Stimulated activated CD4-positive, alpha-beta T cell treated with anti-CD3 and anti-CD28 coated beads, Interleukin-4, amount 100 ng/mL, for 48 hours (primary cell): ENCODE data around the gene KRTAP10-5.
"Not testable (repeated sequence)": the region's sequence is repeated elsewhere in the genome, so short reads cannot be mapped to it uniquely, and the experiment has no call there.

ENCODE experiments used
- DNase-seq, 2 donors: peaks; one replicate each; pipeline ENCODE4 v3.0.0-alpha.2; 2020; ENCODE audit warnings: low read depth in 2 of 2

Gene KRTAP10-5

GRCh38 chr21:44571844-44572782, 8.3 kb downstream of the KRTAP10-5 start:
- no peak for DNase-seq

GRCh38 chr21:44571296-44571695, 9.1 kb downstream of the KRTAP10-5 start:
- DNase-seq, result no peak

GRCh38 chr21:44569861-44570517, 10.4 kb downstream of the KRTAP10-5 start:
- DNase-seq, result no peak

- DNase-seq, result no peak
These were observed 11.5 kb downstream of the KRTAP10-5 start for GRCh38 chr21:44568667-44569556.

GRCh38 chr21:44568261-44568660, 12.1 kb downstream of the KRTAP10-5 start:
- DNase-seq, result no peak

GRCh38 chr21:44567481-44568171, 12.8 kb downstream of the KRTAP10-5 start:
- no peak for DNase-seq

- no peak for DNase-seq
These were observed 14.0 kb downstream of the KRTAP10-5 start for GRCh38 chr21:44566403-44566802.

GRCh38 chr21:44564886-44565598, 15.4 kb downstream of the KRTAP10-5 start:
- no peak for DNase-seq

GRCh38 chr21:44564099-44564498, 16.3 kb downstream of the KRTAP10-5 start:
- DNase-seq, result no peak

- no peak for DNase-seq
These were observed 21.7 kb downstream of the KRTAP10-5 start, which contains the start of gene KRTAP10-3 for GRCh38 chr21:44558695-44559094. Gene KRTAP10-3, minus strand, starts transcription at chr21:44558795. Its CDS starts 80 bp downstream, at chr21:44558715.

GRCh38 chr21:44558329-44558675, 22.1 kb downstream of the KRTAP10-5 start:
- not testable (repeated sequence) for DNase-seq

- DNase-seq, result no peak
These were observed 22.7 kb downstream of the KRTAP10-5 start for GRCh38 chr21:44557491-44558328.

- DNase-seq, result no peak
These were observed 23.5 kb downstream of the KRTAP10-5 start for GRCh38 chr21:44556879-44557278.

GRCh38 chr21:44555200-44555875, 25.1 kb downstream of the KRTAP10-5 start:
- DNase-seq, result no peak

- DNase-seq, result no peak
These were observed 27.7 kb downstream of the KRTAP10-5 start for GRCh38 chr21:44552681-44553080.

GRCh38 chr21:44552136-44552535, 28.3 kb downstream of the KRTAP10-5 start:
- DNase-seq, result no peak

GRCh38 chr21:44551340-44551961, 29.0 kb downstream of the KRTAP10-5 start, which contains the start of gene KRTAP10-2:
Gene KRTAP10-2, minus strand, starts transcription at chr21:44551505. Its CDS starts 47 bp downstream, at chr21:44551458.
- DNase-seq, result no peak

- DNase-seq, result no peak
These were observed 29.6 kb downstream of the KRTAP10-5 start for GRCh38 chr21:44550807-44551206.
